ENCODE measurements around the gene FAM240A. TPM values are rescaled to one million over a fixed set of nuclear protein-coding genes. Genes with fewer than 3 reads are reported as not detected.
A peak's percentile ranks its signal among the peaks of the same experiment; 100 is the strongest.

The FAM240A gene
- total and polyA plus RNA-seq, 2 donors from 2014 or later: 0.44 TPM; not detected in 1

DNA sequence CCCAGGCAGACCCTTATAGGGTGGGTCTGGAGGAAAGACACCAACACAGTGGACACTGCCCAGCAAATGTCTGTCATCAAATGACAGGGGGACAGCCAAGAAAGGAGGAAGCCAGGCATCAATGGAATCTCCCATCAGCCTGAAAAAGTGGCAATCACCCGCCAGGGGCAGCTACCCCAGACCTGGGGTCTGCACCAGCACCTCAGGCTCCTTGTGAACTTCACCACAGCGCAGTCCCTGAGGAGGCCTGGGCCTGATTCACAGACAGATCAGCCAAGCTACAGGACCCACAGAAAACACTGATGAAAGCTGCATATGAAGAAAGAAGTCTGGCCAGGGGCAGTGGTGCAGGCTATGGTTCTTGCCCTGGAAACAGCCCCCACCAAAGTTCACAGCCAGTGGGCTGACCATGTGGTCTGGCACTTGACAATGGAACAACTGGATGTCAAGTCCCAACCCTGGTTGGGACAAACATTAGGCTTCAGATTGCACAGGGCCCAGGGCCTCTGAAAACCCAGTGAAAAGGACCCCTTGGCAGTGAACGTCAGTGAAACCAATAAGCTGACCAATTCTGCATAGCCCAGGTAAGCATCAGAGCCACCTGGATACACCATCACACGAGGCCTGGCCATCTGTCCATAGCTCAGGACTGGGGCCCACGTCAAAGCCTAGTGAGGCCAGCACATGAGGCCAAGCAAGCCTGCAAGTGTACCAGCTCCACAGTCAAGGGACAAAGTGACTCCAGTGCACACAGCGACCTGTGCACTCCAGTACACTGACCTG lies 52.1 kb downstream of the FAM240A start:
- H3K9me3 ChIP-seq (ENCODE audit: control insufficient read depth in 2 of 3, insufficient read depth in 1 of 3, low read length in 3 of 3): no peaks in the 10 kb centered on the region
- intact Hi-C loops (cut with DNase I): no loop called here
- H3K4me3 ChIP-seq (ENCODE audit: low read length in 3 of 3): no peak overlapping the region
- TF ChIP-seq, protein P1, sequence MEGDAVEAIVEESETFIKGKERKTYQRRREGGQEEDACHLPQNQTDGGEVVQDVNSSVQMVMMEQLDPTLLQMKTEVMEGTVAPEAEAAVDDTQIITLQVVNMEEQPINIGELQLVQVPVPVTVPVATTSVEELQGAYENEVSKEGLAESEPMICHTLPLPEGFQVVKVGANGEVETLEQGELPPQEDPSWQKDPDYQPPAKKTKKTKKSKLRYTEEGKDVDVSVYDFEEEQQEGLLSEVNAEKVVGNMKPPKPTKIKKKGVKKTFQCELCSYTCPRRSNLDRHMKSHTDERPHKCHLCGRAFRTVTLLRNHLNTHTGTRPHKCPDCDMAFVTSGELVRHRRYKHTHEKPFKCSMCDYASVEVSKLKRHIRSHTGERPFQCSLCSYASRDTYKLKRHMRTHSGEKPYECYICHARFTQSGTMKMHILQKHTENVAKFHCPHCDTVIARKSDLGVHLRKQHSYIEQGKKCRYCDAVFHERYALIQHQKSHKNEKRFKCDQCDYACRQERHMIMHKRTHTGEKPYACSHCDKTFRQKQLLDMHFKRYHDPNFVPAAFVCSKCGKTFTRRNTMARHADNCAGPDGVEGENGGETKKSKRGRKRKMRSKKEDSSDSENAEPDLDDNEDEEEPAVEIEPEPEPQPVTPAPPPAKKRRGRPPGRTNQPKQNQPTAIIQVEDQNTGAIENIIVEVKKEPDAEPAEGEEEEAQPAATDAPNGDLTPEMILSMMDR (IDR thresholded peaks at IDR 0.05; ENCODE audit: borderline replicate concordance, extremely low read depth, insufficient read depth): no peak
- peaks cover 7 to 28% (median 8%) of the 10 kb centered on the region in 3 donors for H3K4me1 ChIP-seq (ENCODE audit: control insufficient read depth in 2 of 3, insufficient read depth in 2 of 3, low read depth in 1 of 3, low read length in 3 of 3)
- FAIRE-seq: no peak
- H3K9ac ChIP-seq (ENCODE audit: low read length in 3 of 3): no peak overlapping the region
- H3K27ac ChIP-seq (ENCODE audit: low read depth in 2 of 2, low read length in 2 of 2): peak overlapping the region in 1 of 2 donors; percentile 23
- H3K27me3 ChIP-seq (ENCODE audit: control insufficient read depth, insufficient read depth, low read length): no peaks in the 10 kb centered on the region
- H3K36me3 ChIP-seq (ENCODE audit: control insufficient read depth in 2 of 3, insufficient read depth in 3 of 3, low read length in 3 of 3): no peaks in the 10 kb centered on the region
- DNase-seq: peak in 2 of 5 donors; percentile 5 to 52

DNA sequence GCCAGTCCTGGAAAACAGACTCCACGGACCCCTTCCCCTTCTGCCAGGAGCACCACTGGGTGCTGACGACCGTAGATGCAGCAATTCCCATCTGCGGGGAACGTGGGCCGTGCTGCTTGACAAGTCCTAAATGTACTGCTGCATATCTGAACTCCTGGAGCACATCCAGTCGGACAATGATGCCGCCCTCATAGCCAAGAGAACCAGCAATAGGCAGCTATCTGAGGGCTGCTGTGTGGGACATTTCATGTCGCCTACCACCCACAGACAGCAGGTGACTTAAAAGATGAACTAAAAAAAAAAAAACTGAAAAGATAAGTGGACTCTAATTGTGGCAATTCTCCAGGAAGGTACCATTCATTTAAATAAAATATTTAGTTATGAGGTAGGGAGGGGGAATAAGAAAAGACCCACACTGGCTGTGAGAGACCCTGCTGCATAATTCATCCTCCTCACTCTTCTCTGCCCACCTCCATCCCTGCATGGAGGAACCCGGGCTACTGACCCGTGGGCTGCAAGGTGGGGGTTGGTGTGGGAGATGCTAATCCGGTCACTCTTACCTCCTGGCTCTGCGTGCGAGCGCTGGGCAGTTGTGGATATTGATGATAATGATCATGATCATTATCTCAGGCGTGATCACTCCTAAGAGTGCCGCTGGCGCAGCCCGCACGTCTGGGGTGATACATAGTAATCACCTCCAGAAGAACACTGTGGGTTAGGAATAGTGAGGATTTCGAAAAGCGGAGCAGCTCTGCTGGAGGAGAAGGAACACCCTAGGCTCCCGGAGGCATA lies 52.8 kb downstream of the FAM240A start:
- H3K4me1 ChIP-seq (ENCODE audit: control insufficient read depth in 2 of 3, insufficient read depth in 2 of 3, low read depth in 1 of 3, low read length in 3 of 3): peaks cover 7 to 24% (median 8%) of the 10 kb centered on the region in 3 donors
- no peaks in the 10 kb centered on the region for H3K36me3 ChIP-seq (ENCODE audit: control insufficient read depth in 2 of 3, insufficient read depth in 3 of 3, low read length in 3 of 3)
- FAIRE-seq (no peak), DNase-seq (peak in 3 of 5 donors; percentile 6 to 34 (median 26))
- H3K9me3 ChIP-seq (ENCODE audit: control insufficient read depth in 2 of 3, insufficient read depth in 1 of 3, low read length in 3 of 3): no peaks in the 10 kb centered on the region
- intact Hi-C loops (cut with DNase I): no loop called here
- no peak overlapping the region for H3K27ac ChIP-seq (ENCODE audit: low read depth in 2 of 2, low read length in 2 of 2)
- no peak overlapping the region for H3K9ac ChIP-seq (ENCODE audit: low read length in 3 of 3)
- H3K27me3 ChIP-seq (ENCODE audit: control insufficient read depth, insufficient read depth, low read length): no peaks in the 10 kb centered on the region
- TF ChIP-seq, protein P1 (IDR thresholded peaks at IDR 0.05; ENCODE audit: borderline replicate concordance, extremely low read depth, insufficient read depth): no peak
- no peak overlapping the region for H3K4me3 ChIP-seq (ENCODE audit: low read length in 3 of 3)

DNA sequence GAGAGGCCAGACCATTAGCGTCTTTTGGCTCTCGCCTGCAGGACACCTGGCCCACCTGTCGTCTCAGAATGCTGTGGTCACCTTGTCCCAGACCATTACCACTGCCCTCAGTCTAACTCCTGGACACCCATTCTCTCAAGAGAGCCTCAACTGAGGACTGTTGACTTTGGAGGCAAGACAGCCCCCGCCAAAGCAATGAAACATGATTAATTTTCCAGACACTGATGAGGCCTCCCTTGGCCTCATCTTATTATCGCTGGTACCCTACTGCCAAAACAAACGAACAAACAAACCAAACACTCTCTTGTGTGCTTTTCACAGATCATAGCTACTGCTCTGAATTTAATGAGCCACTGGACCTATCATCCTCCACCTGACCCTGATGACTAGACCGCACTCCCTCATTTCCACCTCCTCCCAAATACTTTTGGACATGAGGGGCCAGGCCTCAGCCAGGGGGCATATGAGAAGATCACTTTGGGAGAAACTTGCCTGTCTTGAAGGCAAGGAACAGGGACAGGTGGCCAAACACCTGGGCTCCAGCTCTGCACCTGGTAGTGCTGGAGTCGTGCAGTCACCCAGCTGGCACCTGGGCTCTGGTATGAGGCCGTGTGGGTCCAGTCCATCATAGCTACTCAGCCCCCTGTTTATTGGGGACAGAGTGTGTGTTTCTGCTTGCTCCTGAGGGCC lies 53.6 kb downstream of the FAM240A start:
- DNase-seq (peak in 4 of 5 donors; percentile 9 to 61 (median 40)), FAIRE-seq (no peak)
- no peaks in the 10 kb centered on the region for H3K36me3 ChIP-seq (ENCODE audit: control insufficient read depth in 2 of 3, insufficient read depth in 3 of 3, low read length in 3 of 3)
- H3K4me3 ChIP-seq (ENCODE audit: low read length in 3 of 3): no peak overlapping the region
- H3K9me3 ChIP-seq (ENCODE audit: control insufficient read depth in 2 of 3, insufficient read depth in 1 of 3, low read length in 3 of 3): no peaks in the 10 kb centered on the region
- no peaks in the 10 kb centered on the region for H3K27me3 ChIP-seq (ENCODE audit: control insufficient read depth, insufficient read depth, low read length)
- intact Hi-C loops (cut with DNase I): no loop called here
- TF ChIP-seq, protein P1 (IDR thresholded peaks at IDR 0.05; ENCODE audit: borderline replicate concordance, extremely low read depth, insufficient read depth): no peak
- peak overlapping the region in 1 of 2 donors; percentile 51 for H3K27ac ChIP-seq (ENCODE audit: low read depth in 2 of 2, low read length in 2 of 2)
- no peak overlapping the region for H3K9ac ChIP-seq (ENCODE audit: low read length in 3 of 3)
- H3K4me1 ChIP-seq (ENCODE audit: control insufficient read depth in 2 of 3, insufficient read depth in 2 of 3, low read depth in 1 of 3, low read length in 3 of 3): peaks cover 7 to 19% (median 8%) of the 10 kb centered on the region in 3 donors
